Activated CD8-positive, alpha-beta memory T cell treated with anti-CD3 and anti-CD28 coated beads for 1 hour (primary cell): ENCODE measurements around the gene DDX52.
"Not testable (repeated sequence)": the region's sequence is repeated elsewhere in the genome, so short reads cannot be mapped to it uniquely, and the experiment has no call there.

Experiments used
- DNase-seq, 2 donors: peaks; one replicate each; pipeline ENCODE4 v3.0.0-alpha.2; 2020; ENCODE audit warnings: low read depth in 1 of 2; ENCODE audit errors: extremely low read depth in 1 of 2

The DDX52 gene

GRCh38 chr17:37657202-37657601 is 14.0 kb upstream of the DDX52 start:
- DNase-seq: no peak

- DNase-seq: no peak
Measured at GRCh38 chr17:37651849-37652248, 8.6 kb upstream of the DDX52 start.

- no peak for DNase-seq
Measured at GRCh38 chr17:37650419-37651003, 7.3 kb upstream of the DDX52 start.

- no peak for DNase-seq
Measured at GRCh38 chr17:37648555-37648954, 5.3 kb upstream of the DDX52 start.

- DNase-seq: no peak
Measured at GRCh38 chr17:37647856-37648255, 4.6 kb upstream of the DDX52 start.

- no peak for DNase-seq
Measured at GRCh38 chr17:37643869-37644268, 623 bp upstream of the DDX52 start.

GRCh38 chr17:37642681-37643080 is 565 bp downstream of the DDX52 start:
- DNase-seq: no peak

GRCh38 chr17:37640015-37640414 is 3.2 kb downstream of the DDX52 start:
- DNase-seq: no peak

GRCh38 chr17:37637956-37638355 is 5.3 kb downstream of the DDX52 start:
- DNase-seq: no peak

GRCh38 chr17:37616430-37616829 is 26.8 kb downstream of the DDX52 start:
- not testable (repeated sequence) for DNase-seq

GRCh38 chr17:37614823-37615222 is 28.4 kb downstream of the DDX52 start:
- DNase-seq: no peak

- DNase-seq: no peak
Measured at GRCh38 chr17:37614391-37614790, 28.9 kb downstream of the DDX52 start.

GRCh38 chr17:37610971-37611370 is 32.3 kb downstream of the DDX52 start:
- no peak for DNase-seq

- DNase-seq: not testable (repeated sequence)
Measured at GRCh38 chr17:37610041-37610420, 33.2 kb downstream of the DDX52 start.

- peak; percentile 90 to 91 for DNase-seq
Measured at GRCh38 chr17:37609170-37610040, 33.8 kb downstream of the DDX52 start, which contains the start of gene SYNRG. TSS of gene SYNRG (minus strand) at chr17:37609418. CDS start at chr17:37609355, 63 bp downstream.

- DNase-seq: no peak
Measured at GRCh38 chr17:37608351-37609169, 34.7 kb downstream of the DDX52 start.

- DNase-seq: no peak
Measured at GRCh38 chr17:37607637-37608331, 35.5 kb downstream of the DDX52 start.

GRCh38 chr17:37605813-37606505 is 37.3 kb downstream of the DDX52 start:
- no peak for DNase-seq

GRCh38 chr17:37605081-37605480 is 38.2 kb downstream of the DDX52 start:
- no peak for DNase-seq

GRCh38 chr17:37604556-37604955 is 38.7 kb downstream of the DDX52 start:
- no peak for DNase-seq
